AG04449 (cell line): ENCODE measurements around the gene NAALADL2.

Experiments used
- CTCF ChIA-PET: fragments of 350-600 bp; formaldehyde crosslinking; extraction: SDS; loops from one replicate; lab custom pipeline; 2021; ENCODE audit warnings: antibody characterized with exemption; lab: Yijun Ruan, JAX
- POLR2A ChIA-PET: fragments of 400-600, 350-600 bp; formaldehyde crosslinking; extraction: SDS; loops from one replicate; lab custom pipeline; 2020; ENCODE audit warnings: antibody characterized with exemption, inconsistent platforms; lab: Yijun Ruan, JAX
- DNase-seq: peaks from one replicate; pipeline ENCODE4 v3.0.0-alpha.2; 2010; ENCODE audit warnings: low read depth, low spot score
- H3K4me3 ChIP-seq: 2 replicates; pipeline ENCODE4 v1.5.1; 2011; ENCODE audit warnings: low read depth, mild to moderate bottlenecking, control low read depth, low read length
- TF ChIP-seq, protein P1 (sequence below): IDR thresholded peaks from one replicate; pipeline ENCODE4 v1.5.1; 2011; ENCODE audit warnings: mild to moderate bottlenecking, moderate library complexity, low read length, control low read depth, inconsistent platforms; ENCODE audit not compliant: insufficient read depth; ENCODE audit errors: missing control alignments

NAALADL2 gene

DNA sequence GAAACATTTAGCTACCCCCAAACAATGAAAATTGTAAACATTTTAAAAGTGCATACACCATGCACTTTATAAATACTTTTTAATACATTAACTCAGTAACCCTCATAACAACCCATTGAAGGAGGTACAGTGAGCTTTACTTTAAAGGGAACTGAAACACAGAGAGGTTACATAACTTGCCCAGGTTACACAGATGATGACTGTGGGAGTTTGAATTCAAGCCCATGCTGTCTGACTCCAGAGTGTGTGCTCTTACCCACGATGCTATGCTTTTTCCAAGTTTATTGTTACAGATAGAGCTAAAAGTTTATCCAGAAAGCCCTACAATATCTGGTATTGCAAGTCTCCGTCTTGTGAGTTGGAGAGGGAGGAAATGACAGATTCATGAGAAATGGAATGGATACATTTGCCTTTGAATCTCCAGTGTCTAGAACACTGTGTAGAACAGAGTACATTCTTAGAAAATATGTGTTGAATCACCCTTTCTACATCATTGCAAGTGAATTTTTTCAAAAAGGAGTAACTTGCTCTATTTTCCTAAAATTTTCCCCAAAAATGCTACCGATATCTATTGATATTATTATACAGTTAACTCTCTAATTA is 428.3 kb downstream of the NAALADL2 start:
- TF ChIP-seq, protein P1, sequence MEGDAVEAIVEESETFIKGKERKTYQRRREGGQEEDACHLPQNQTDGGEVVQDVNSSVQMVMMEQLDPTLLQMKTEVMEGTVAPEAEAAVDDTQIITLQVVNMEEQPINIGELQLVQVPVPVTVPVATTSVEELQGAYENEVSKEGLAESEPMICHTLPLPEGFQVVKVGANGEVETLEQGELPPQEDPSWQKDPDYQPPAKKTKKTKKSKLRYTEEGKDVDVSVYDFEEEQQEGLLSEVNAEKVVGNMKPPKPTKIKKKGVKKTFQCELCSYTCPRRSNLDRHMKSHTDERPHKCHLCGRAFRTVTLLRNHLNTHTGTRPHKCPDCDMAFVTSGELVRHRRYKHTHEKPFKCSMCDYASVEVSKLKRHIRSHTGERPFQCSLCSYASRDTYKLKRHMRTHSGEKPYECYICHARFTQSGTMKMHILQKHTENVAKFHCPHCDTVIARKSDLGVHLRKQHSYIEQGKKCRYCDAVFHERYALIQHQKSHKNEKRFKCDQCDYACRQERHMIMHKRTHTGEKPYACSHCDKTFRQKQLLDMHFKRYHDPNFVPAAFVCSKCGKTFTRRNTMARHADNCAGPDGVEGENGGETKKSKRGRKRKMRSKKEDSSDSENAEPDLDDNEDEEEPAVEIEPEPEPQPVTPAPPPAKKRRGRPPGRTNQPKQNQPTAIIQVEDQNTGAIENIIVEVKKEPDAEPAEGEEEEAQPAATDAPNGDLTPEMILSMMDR, result no peak
- DNase-seq, result peak; percentile 17

DNA sequence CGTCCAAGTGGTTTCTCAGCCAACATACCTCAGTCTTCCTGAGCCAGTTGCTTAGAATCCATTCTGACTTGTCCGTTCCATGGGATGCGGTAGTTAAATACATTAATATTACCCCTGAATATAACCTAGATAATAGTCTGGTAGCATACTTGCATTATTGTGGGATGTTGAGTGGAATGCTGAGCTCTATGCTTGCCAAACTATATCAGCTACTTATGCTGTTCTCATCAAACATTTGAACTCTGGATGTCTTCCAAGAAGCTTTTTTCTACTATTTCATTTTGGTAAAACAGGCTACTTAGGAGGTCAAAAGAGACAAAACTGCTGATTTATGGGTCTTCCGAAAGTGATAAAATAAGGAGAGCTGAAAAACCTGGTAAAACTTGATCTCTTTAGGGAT is 429.5 kb downstream of the NAALADL2 start:
- no peak overlapping the region for H3K4me3 ChIP-seq
- ChIA-PET POLR2A (no interaction called here), CTCF (no interaction called here)
- TF ChIP-seq, protein P1, result no peak
- no peak for DNase-seq

More for the DNA sequence above, 428.3 kb downstream of the NAALADL2 start:
- POLR2A ChIA-PET, result no interaction called here
- CTCF ChIA-PET, result no interaction called here
- H3K4me3 ChIP-seq, result no peak overlapping the region

DNA sequence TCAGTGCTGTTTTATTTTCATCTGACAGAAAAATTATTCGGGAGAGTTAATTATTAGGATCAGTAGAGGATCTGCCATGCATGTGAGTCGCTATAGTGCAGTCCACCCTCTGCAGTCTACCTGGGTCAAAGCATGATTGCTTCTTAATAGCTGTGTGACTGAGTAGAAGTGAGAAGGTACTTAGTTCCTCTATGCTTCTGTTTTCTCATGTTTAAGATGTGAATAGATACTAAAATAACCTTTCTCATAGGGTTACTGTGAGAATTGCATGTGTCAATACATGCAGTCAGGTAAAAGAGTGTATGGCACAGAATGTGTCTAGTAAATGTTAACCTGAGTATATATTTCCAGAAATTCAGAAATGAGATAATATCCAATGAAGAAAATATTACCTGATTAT is 435.7 kb downstream of the NAALADL2 start:
- TF ChIP-seq, protein P1, result no peak
- DNase-seq, result no peak
- ChIA-PET CTCF (interaction anchor here (1.1 kb wide), 1 partner anchor 13 kb away, joined by 3 read pairs; no protein-coding TSS in a partner anchor), POLR2A (interaction anchor here (0.7 kb wide), 1 partner anchor 291 kb away, joined by 3 read pairs; no protein-coding TSS in a partner anchor)
- H3K4me3 ChIP-seq, result no peak overlapping the region

DNA sequence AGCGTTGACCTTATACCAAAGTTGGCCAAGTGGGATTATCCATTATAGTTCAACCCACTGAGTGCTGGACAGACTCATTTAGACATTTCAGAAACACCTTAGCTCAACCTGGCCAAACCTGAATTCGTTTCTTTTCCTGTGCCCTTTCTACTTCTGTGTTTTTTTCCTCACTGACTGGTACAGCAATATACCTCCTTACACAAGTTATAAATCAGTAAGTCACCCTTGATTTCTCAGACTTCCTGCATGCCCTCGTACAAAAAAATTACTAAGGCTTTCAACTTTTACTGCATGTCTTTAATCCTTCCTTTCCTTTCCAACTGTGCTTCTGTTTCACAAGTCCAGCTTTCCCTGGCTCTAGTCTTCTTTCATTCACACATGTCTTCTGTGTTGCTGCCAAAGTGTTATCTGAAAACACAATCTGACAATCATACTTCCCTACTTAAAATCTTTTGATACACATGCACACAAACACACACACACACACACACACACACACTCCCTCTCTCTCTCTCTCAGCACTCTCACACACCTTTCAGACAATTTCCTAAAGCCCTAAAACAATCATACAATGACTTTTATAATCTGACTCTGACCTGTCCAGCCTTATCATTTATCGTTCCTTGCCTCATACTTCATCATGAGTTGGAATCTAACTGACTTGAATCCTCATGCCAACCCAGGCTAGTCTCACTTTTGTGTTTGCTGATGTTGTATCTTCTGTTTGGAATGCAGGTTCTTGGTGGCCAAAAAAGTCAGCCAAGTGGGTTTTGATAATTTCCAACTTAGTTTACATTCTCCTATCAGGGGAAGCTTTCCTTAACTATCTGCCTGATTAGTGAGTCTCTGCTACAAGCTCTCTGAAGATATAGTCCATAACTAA is 436.4 kb downstream of the NAALADL2 start:
- H3K4me3 ChIP-seq, result no peak overlapping the region
- no peak for DNase-seq
- CTCF ChIA-PET, result no interaction called here
- TF ChIP-seq, protein P1, result no peak
- POLR2A ChIA-PET, result no interaction called here

DNA sequence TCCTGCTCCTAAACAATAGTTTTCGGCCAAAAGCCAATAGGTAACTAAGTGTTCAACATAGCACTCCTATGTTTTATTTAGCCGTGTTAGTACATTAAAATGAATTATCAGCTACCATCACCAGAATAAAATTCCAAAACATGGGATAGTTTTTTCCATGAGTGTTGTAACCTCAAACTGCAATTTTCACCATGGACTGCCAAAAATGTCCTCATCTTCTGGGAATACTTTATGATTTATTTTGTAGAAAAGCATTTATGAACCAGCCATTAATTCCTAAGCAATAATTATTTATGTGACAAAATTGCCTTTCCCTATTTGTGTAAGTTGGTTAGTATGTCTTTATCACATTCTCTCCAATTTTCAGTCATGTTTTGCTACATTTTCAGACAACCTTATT is 438.1 kb downstream of the NAALADL2 start:
- TF ChIP-seq, protein P1, result no peak
- ChIA-PET CTCF (no interaction called here), POLR2A (no interaction called here)
- no peak overlapping the region for H3K4me3 ChIP-seq
- DNase-seq, result no peak

DNA sequence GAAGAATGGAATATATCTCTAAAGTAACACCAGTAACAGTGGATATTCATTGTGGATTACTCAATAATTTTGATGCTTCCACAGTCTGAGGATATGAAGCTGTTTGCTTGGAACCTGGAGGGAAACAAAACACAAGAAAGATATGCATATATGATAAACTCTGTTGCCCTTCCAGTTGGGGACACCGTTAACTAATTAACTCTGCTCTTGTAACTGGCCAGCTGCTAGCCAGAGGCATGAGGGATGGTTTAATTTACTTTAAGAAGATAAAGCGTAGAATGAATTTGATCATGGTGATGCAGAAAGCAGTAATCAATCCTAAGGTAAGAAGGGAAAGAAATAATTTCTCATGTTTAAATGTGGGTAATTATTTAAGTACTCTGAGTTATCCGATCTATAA is 442.6 kb downstream of the NAALADL2 start:
- DNase-seq, result no peak
- ChIA-PET POLR2A (no interaction called here), CTCF (interaction anchor here (0.8 kb wide), 1 partner anchor 512 kb away, joined by 3 read pairs; no protein-coding TSS in a partner anchor)
- no peak overlapping the region for H3K4me3 ChIP-seq
- TF ChIP-seq, protein P1, result no peak
